Dermis blood vessel endothelial cell (primary cell): ENCODE results near the gene FHDC1. TPM values are rescaled to one million over a fixed set of nuclear protein-coding genes. Genes with fewer than 3 reads are reported as not detected.

Experiments
- DNase-seq: peaks from one replicate; pipeline ENCODE4 v3.0.0; 2010
- total RNA-seq: library from RNA; depleted of rRNA; stranded (reverse); fragments of >200 nt; gene quantifications from 2 replicates; pipeline ENCODE4 v1.2.3, GENCODE V29; 2014

The FHDC1 gene
- total RNA-seq, 1 donor from 2014 or later, result 0.68 TPM

- DNase-seq, result no peak
These were observed 52.8 kb downstream of the FHDC1 start for GRCh38 chr4:152988721-152989553.

GRCh38 chr4:152989554-152989970 is 53.4 kb downstream of the FHDC1 start:
- DNase-seq, result no peak

- no peak for DNase-seq
These were observed 54.5 kb downstream of the FHDC1 start for GRCh38 chr4:152990471-152991131.

GRCh38 chr4:152991398-152991797 is 55.3 kb downstream of the FHDC1 start:
- DNase-seq, result no peak

- DNase-seq, result no peak
These were observed 55.9 kb downstream of the FHDC1 start for GRCh38 chr4:152992027-152992426.

GRCh38 chr4:152992466-152992865 is 56.3 kb downstream of the FHDC1 start:
- peak; percentile 8 for DNase-seq

- DNase-seq, result no peak
These were observed 57.9 kb downstream of the FHDC1 start for GRCh38 chr4:152994038-152994437.

GRCh38 chr4:152996111-152996571 is 60.0 kb downstream of the FHDC1 start:
- peak; percentile 37 for DNase-seq

- DNase-seq, result no peak
These were observed 60.5 kb downstream of the FHDC1 start for GRCh38 chr4:152996672-152997071.

- no peak for DNase-seq
These were observed 61.2 kb downstream of the FHDC1 start for GRCh38 chr4:152997288-152997687.

GRCh38 chr4:152997771-152998487 is 61.8 kb downstream of the FHDC1 start:
- no peak for DNase-seq

GRCh38 chr4:152998861-152999260 is 62.7 kb downstream of the FHDC1 start:
- no peak for DNase-seq

GRCh38 chr4:152999346-153000075 is 63.4 kb downstream of the FHDC1 start:
- DNase-seq, result no peak

GRCh38 chr4:153000076-153000420 is 63.9 kb downstream of the FHDC1 start:
- no peak for DNase-seq

GRCh38 chr4:153001626-153002025 is 65.5 kb downstream of the FHDC1 start:
- DNase-seq, result no peak

- DNase-seq, result no peak
These were observed 66.0 kb downstream of the FHDC1 start for GRCh38 chr4:153002110-153002509.

GRCh38 chr4:153004081-153004850 is 68.1 kb downstream of the FHDC1 start:
- DNase-seq, result no peak

GRCh38 chr4:153005899-153006381 is 69.8 kb downstream of the FHDC1 start:
- peak; percentile 5 for DNase-seq

- DNase-seq, result no peak
These were observed 72.6 kb downstream of the FHDC1 start for GRCh38 chr4:153008578-153009199.

GRCh38 chr4:153010146-153010545 is 74.0 kb downstream of the FHDC1 start:
- no peak for DNase-seq
